Gastrocnemius medialis (tissue), 4 donors: ENCODE data around the gene GTF3C6.

Experiments
- CTCF ChIP-seq, 5 experiments: fragments of 450-650 bp in 3 of 5; fragments of 200-600 bp in 2 of 5; sonication (generic) in 2 of 5; IDR thresholded peaks in 4 of 5; conservative IDR thresholded peaks in 1 of 5; 1 replicate in 4 of 5; 2 replicates in 1 of 5; pipeline ENCODE4 v1.5.1; 2016 to 2019; ENCODE audit warnings: antibody characterized with exemption in 5 of 5, mild to moderate bottlenecking in 3 of 5, moderate library complexity in 3 of 5
- POLR2A ChIP-seq, 2 donors: fragments of 450-650 bp; IDR thresholded peaks; one replicate each; pipeline ENCODE4 v1.6.1; 2017; ENCODE audit warnings: antibody characterized with exemption in 2 of 2, mild to moderate bottlenecking in 2 of 2, moderate library complexity in 2 of 2

- TF ChIP-seq CTCF (IDR thresholded peaks at IDR 0.05 in 4 of 5, conservative IDR thresholded peaks at IDR 0.05 in 1 of 5) (no peak), POLR2A (IDR thresholded peaks at IDR 0.05) (no peak)
Measured at GRCh38 chr6:110980227-110980626, 21.7 kb downstream of the GTF3C6 start.
